Measurements from ENCODE around the gene CTSZ. TPM values are rescaled to one million over a fixed set of nuclear protein-coding genes. Genes with fewer than 3 reads are reported as not detected.

CTSZ gene
- total and polyA plus RNA-seq, 2 donors from 2014 or later = 200 to 234 TPM

DNA sequence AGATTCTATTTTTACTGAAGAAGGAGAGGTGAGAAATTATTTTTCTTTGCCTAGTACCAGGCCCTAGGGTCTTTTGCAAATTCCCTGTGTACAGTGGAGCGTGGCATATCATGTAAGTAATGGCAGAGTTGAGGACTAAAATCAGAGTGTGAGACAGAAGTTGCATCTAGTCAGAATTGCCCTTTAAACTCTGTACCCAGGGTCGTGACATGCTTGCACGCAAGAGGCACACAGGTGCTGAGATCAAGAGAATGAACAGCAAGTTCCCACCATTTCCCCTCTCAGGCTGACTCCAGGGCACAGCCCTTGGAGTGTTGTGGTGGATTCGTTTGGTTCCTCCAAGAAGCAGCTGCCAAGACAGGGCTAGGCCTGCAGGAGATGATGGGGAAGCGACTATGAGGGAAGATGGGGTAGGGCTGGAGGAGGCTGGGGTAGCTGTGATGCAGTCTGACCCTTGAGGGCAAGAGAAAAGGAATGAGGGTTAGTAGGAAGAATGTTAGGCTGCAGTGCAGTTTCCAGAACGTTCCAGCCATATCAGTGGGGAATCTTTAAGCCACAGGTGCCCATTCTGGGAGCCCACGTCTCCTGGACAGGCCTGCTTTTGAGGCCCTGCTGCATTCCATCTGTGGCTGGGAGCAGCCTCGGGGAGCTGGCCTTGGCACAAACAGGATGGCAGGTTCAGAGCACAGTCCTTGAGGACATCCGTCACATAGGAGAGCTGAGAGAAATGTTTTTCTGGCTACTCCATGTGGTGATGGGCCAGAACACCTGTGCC, 19.1 kb downstream of the CTSZ start:
- Histone ChIP-seq H3K9me3 (ENCODE audit: control insufficient read depth in 2 of 3, insufficient read depth in 1 of 3, low read length in 3 of 3) (no peaks in the 10 kb centered on the region), H3K27me3 (ENCODE audit: control insufficient read depth, insufficient read depth, low read length) (no peaks in the 10 kb centered on the region), H3K4me1 (ENCODE audit: control insufficient read depth in 2 of 3, insufficient read depth in 2 of 3, low read depth in 1 of 3, low read length in 3 of 3) (peaks cover 0 to 24% (median 3%) of the 10 kb centered on the region in 3 donors), H3K9ac (ENCODE audit: low read length in 3 of 3) (no peak overlapping the region), H3K4me3 (ENCODE audit: low read length in 3 of 3) (no peak overlapping the region), H3K27ac (ENCODE audit: low read depth in 2 of 2, low read length in 2 of 2) (no peak overlapping the region), H3K36me3 (ENCODE audit: control insufficient read depth in 2 of 3, insufficient read depth in 3 of 3, low read length in 3 of 3) (peaks cover 16 to 56% (median 45%) of the 10 kb centered on the region in 3 donors)
- TF ChIP-seq, protein P1, sequence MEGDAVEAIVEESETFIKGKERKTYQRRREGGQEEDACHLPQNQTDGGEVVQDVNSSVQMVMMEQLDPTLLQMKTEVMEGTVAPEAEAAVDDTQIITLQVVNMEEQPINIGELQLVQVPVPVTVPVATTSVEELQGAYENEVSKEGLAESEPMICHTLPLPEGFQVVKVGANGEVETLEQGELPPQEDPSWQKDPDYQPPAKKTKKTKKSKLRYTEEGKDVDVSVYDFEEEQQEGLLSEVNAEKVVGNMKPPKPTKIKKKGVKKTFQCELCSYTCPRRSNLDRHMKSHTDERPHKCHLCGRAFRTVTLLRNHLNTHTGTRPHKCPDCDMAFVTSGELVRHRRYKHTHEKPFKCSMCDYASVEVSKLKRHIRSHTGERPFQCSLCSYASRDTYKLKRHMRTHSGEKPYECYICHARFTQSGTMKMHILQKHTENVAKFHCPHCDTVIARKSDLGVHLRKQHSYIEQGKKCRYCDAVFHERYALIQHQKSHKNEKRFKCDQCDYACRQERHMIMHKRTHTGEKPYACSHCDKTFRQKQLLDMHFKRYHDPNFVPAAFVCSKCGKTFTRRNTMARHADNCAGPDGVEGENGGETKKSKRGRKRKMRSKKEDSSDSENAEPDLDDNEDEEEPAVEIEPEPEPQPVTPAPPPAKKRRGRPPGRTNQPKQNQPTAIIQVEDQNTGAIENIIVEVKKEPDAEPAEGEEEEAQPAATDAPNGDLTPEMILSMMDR (IDR thresholded peaks at IDR 0.05; ENCODE audit: borderline replicate concordance, extremely low read depth, insufficient read depth) = no peak
- FAIRE-seq (no peak), DNase-seq (peak in 1 of 5 donors; percentile 35)
- intact Hi-C loops (cut with DNase I) = no loop called here

DNA sequence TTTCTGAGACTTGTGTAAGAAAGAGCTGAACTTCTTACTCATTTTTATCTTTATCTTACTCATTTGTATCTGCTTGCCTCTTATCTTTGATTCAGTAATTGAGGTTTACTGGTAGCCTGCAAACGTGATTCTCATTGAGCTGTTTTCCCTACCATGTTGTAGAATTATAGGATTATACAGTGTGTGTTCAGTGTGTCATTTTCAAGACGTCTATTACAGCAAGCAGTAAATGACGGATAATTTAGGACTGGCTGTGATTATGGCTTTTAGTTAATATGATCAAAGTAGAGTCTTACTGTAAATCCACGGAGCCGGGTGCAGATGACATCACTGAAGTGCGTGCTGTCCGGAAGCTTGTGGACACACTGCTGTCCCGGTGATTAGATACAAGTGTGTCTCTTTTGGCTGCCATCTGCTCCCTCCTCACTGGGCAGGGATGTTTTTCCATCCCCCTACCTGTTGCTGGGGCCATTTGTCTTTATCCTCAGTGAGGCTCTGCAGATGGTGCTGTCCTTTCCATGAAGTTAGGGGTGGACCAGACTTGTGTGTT, 20.0 kb downstream of the CTSZ start:
- Histone ChIP-seq H3K4me1 (ENCODE audit: control insufficient read depth in 2 of 3, insufficient read depth in 2 of 3, low read depth in 1 of 3, low read length in 3 of 3) (peaks cover 5 to 31% (median 7%) of the 10 kb centered on the region in 3 donors), H3K27ac (ENCODE audit: low read depth in 2 of 2, low read length in 2 of 2) (no peak overlapping the region), H3K27me3 (ENCODE audit: control insufficient read depth, insufficient read depth, low read length) (no peaks in the 10 kb centered on the region), H3K9me3 (ENCODE audit: control insufficient read depth in 2 of 3, insufficient read depth in 1 of 3, low read length in 3 of 3) (no peaks in the 10 kb centered on the region), H3K9ac (ENCODE audit: low read length in 3 of 3) (no peak overlapping the region), H3K4me3 (ENCODE audit: low read length in 3 of 3) (no peak overlapping the region), H3K36me3 (ENCODE audit: control insufficient read depth in 2 of 3, insufficient read depth in 3 of 3, low read length in 3 of 3) (peaks cover 11 to 47% (median 40%) of the 10 kb centered on the region in 3 donors)
- intact Hi-C loops (cut with DNase I) = no loop called here
- FAIRE-seq (no peak), DNase-seq (no peak)
- TF ChIP-seq, protein P1 (IDR thresholded peaks at IDR 0.05; ENCODE audit: borderline replicate concordance, extremely low read depth, insufficient read depth) = no peak

DNA sequence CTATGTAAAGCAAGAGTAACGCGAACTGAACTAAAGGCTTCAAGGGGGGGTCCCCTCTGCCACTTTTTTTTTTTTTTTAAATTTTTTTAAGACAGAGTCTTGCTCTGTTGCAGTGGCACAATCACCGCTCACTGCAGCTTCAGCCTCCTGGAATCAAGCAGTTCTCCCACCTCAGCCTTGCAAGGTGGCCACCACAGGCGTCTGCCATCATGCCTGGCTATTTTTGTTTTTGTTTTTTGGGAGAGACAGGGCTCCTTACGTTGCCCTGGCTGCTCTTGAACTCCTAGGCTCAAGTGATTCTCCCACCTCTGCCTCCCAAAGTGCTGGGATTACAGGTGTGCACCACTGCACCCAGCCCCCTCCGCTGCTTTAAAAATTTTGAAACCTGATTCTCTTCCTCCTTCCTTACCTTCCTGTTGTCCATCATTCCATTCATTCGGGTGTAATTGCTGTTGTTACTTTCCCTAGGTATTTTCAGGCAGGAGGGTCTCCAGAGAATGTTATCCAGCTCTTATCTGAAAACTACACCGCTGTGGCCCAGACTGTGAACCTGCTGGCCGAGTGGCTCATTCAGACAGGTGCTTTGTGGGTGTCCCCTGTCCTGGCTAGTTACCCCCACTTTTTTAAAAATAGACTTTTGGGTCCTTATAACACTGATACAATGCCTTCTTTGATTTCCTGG, 20.6 kb downstream of the CTSZ start:
- Histone ChIP-seq H3K9ac (ENCODE audit: low read length in 3 of 3) (no peak overlapping the region), H3K27ac (ENCODE audit: low read depth in 2 of 2, low read length in 2 of 2) (no peak overlapping the region), H3K4me3 (ENCODE audit: low read length in 3 of 3) (no peak overlapping the region), H3K27me3 (ENCODE audit: control insufficient read depth, insufficient read depth, low read length) (no peaks in the 10 kb centered on the region), H3K4me1 (ENCODE audit: control insufficient read depth in 2 of 3, insufficient read depth in 2 of 3, low read depth in 1 of 3, low read length in 3 of 3) (peaks cover 5 to 31% (median 7%) of the 10 kb centered on the region in 3 donors), H3K9me3 (ENCODE audit: control insufficient read depth in 2 of 3, insufficient read depth in 1 of 3, low read length in 3 of 3) (no peaks in the 10 kb centered on the region), H3K36me3 (ENCODE audit: control insufficient read depth in 2 of 3, insufficient read depth in 3 of 3, low read length in 3 of 3) (peaks cover 6 to 42% (median 35%) of the 10 kb centered on the region in 3 donors)
- DNase-seq (peak in 1 of 5 donors; percentile 34), FAIRE-seq (no peak)
- TF ChIP-seq, protein P1 (IDR thresholded peaks at IDR 0.05; ENCODE audit: borderline replicate concordance, extremely low read depth, insufficient read depth) = no peak
- intact Hi-C loops (cut with DNase I) = no loop called here
